Mammary epithelial cell (primary cell): ENCODE data around the gene STOM.

Experiments used
- CTCF ChIP-seq, 2 donors: IDR thresholded peaks in 1 of 2; conservative IDR thresholded peaks in 1 of 2; 2 replicates each; pipeline ENCODE4 v1.5.1; 2011 to 2012; ENCODE audit warnings: inconsistent platforms in 2 of 2, low read length in 2 of 2, mild to moderate bottlenecking in 2 of 2, control low read depth in 1 of 2, low read depth in 1 of 2; ENCODE audit not compliant: insufficient read depth in 1 of 2; ENCODE audit errors: extremely low read depth in 1 of 2
- EZH2 ChIP-seq: IDR thresholded peaks from 2 replicates; pipeline ENCODE4 v1.6.1; 2012; ENCODE audit warnings: low read length, inconsistent platforms, borderline replicate concordance

DNA sequence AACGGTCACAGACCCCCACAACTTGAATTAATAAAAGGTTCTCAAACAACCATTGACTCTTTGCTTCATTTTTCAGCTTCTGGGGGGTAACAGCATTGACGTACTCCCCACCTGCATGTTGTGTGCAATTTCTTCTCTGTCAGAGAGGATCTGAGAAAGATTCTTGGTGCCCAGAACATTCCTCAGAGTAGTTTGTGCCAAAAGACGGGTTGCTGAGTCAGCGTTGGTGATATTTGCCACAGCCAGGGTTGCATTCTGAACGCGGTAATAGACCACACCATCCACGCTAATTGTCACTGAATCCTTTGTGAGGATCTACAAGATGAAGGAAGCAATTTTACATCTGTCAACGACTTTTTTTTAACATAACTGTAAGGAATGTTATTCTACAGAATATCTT is 21.0 kb downstream of the STOM start:
- TF ChIP-seq CTCF (conservative IDR thresholded peaks at IDR 0.05 in 1 of 2, IDR thresholded peaks at IDR 0.05 in 1 of 2; ENCODE audit: extremely low read depth in 1 of 2, insufficient read depth in 1 of 2, low read depth in 1 of 2, low read length in 2 of 2), result no peak
- TF ChIP-seq EZH2, result no peak
